Heart left ventricle (tissue), 13 donors: ENCODE data around the gene TASP1.

Source experiments
- POLR2A ChIP-seq, 2 donors: fragments of 450-650 bp; IDR thresholded peaks; one replicate each; pipeline ENCODE4 v1.6.1; 2017; ENCODE audit warnings: antibody characterized with exemption in 2 of 2, mild to moderate bottlenecking in 2 of 2, moderate library complexity in 2 of 2
- TF ChIP-seq, protein P1 (sequence below), 12 donors: fragments of 200-600 bp; sonication (generic) in 4 of 12; IDR thresholded peaks; one replicate each; pipeline versions ENCODE4 v1.5.0 to v1.8.0; 2018 to 2022; ENCODE audit warnings: antibody characterized with exemption in 12 of 12, mild to moderate bottlenecking in 5 of 12
- donor health status: ischemic (EF 13 %, LVEDD 7.1; RV severe dilation, severe dysfunction).
- donor health status: DM: no; HTN: yes; CAD: no.
- donor health status: DM: no; HTN: no; CAD: no.
- donor health status: ischemic (EF 25% LVEDD 6.9; RV normal size, moderate dysfunction).
- donor health status: ischemic (EF 25% LVEDD 5.7; RV mildly dilated, moderate dysfunction).
- donor health status: ischemic (EF 35%, LVEDD 5.7; RV mildly dilated, moderate dysfunction).
- donor health status: nonischemic (EF 11% LVEDD 7.7; RV severe dilation, severe dysfunction).
- donor health status: DM: yes; HTN: yes; CAD: no.
- donor health status: PGD.
- donor health status: ischemic (EF 29% LVEDD 5.4; RV normal size, mild dysfunction).
- donor health status: nonischemic (EF 23%, LVEDD 6.1; RV moderate dilation, normal function).

DNA sequence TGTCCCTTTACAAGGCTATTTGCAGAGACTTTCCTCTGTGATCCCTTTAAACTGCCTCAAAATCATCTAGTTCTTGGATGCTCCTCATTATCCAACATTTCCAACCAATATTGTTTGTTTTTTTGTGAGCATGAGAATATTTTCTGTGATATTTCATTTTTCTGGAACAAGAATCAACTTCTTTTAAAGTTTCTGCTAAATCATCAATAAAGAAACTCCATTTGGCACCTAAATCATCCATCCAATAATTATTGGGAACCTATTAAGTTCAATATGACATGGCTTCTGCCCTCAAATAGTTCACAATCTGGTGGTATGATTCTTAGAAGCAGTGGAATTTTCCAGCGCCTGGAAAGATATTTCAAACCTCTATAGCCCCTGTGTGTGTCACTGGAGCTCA, 210.0 kb downstream of the TASP1 start:
- TF ChIP-seq POLR2A (IDR thresholded peaks at IDR 0.05): no peak
- TF ChIP-seq, protein P1, sequence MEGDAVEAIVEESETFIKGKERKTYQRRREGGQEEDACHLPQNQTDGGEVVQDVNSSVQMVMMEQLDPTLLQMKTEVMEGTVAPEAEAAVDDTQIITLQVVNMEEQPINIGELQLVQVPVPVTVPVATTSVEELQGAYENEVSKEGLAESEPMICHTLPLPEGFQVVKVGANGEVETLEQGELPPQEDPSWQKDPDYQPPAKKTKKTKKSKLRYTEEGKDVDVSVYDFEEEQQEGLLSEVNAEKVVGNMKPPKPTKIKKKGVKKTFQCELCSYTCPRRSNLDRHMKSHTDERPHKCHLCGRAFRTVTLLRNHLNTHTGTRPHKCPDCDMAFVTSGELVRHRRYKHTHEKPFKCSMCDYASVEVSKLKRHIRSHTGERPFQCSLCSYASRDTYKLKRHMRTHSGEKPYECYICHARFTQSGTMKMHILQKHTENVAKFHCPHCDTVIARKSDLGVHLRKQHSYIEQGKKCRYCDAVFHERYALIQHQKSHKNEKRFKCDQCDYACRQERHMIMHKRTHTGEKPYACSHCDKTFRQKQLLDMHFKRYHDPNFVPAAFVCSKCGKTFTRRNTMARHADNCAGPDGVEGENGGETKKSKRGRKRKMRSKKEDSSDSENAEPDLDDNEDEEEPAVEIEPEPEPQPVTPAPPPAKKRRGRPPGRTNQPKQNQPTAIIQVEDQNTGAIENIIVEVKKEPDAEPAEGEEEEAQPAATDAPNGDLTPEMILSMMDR (IDR thresholded peaks at IDR 0.05): no peak
